ENCODE data around the gene CBR3.
A peak's percentile ranks its signal among the peaks of the same experiment; 100 is the strongest.
"Not testable (repeated sequence)": the region's sequence is repeated elsewhere in the genome, so short reads cannot be mapped to it uniquely, and the experiment has no call there.

CBR3 gene

DNA sequence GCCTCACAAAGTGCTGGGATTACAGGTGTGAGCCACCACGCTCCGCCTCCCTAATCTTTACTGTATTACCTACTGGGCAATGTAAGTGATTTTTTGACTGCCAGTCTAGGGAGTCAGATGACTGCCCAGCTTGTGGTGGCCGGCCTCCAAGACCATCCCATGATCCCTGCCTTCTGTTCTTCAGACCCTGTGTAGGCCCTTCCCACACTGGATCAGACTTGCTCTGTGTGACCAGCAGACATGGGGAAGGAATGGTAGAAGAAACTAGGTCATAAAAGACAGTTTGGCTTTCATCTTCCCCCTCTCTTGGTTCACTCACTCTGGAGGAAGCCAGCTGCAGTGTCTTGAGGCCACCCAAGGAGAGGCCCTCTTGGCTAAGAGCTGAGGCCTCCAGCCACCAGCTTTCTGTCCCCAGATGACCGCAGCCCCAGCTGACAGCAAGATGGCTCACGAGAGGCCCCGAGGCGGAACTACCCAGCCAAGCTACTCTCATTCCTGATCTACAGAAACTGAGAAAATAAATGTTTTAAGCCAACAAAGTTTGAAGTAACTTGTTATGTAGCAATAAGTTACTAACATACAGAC is 14.5 kb upstream of the CBR3 start:
- no peak for DNase-seq

DNA sequence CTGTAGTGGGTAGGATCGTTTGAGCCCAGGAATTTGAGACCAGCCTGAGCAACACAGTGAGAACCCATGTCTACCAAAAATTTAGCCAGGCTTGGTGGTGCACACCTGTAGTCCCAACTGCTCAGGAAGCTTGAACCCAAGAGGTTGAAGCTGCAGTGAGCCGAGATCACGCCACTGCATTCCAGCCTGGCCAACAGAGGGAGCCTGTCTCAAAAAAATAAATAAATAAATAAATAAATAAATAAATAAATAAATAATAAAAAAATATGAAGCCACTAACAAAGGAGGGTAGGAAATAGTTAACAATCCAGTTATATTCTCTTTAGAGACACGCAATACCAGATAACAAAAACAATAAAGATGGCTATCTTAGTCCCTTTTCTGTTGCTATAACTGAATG is 11.9 kb upstream of the CBR3 start:
- no peak for DNase-seq

- no peak for DNase-seq
These were observed 10.5 kb upstream of the CBR3 start for GRCh38 chr21:36124395-36124794.

DNA sequence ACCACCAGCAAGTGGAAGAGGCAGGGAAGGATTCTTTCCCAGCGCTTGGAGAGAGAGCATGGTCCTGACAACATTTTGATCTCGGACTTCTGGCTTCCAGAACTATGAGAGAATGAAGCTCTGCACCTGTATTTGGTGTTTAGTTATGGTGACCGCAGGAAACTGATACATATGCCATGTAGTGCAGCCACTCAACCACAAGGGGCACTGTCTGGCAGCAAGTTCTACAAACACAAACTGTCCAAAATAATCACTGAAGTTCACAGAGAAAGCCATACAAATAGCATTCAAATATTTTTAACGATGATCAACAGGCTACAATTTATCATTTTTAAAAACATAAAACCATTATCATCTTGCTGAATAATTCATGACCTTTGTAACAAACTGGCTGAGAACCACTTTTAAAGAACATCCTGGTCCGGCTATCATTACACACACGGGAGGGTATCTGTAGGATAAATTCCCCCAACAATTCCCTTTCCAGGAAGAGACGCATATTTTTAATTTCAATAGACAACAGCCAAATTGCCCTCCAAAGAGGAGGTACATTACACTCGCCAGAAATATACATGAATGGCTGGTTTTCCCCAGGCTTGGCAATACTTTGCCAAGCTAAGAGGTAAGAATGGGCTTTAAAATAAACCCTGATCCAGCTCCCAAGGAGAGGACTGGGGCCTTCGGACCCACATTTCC is 9.2 kb upstream of the CBR3 start:
- peak; percentile 16 to 56 (median 31) for DNase-seq

DNA sequence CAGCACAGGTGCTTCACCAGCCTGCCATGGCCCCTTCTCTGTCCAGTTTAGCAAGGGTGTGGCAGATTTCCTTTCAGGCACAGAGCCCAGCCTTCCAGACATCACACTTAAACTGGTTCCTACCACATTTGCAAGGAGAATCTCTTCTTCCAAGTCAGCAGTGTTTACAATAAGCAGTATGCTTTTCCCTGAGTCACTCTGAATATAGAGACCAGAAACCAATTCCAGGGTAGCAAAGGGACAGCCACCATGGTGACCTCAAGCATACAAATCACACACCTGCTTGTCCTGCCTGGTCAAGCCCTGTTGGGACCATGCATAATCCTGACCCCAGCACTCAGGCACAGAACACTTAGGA is 8.7 kb upstream of the CBR3 start:
- DNase-seq = no peak

DNA sequence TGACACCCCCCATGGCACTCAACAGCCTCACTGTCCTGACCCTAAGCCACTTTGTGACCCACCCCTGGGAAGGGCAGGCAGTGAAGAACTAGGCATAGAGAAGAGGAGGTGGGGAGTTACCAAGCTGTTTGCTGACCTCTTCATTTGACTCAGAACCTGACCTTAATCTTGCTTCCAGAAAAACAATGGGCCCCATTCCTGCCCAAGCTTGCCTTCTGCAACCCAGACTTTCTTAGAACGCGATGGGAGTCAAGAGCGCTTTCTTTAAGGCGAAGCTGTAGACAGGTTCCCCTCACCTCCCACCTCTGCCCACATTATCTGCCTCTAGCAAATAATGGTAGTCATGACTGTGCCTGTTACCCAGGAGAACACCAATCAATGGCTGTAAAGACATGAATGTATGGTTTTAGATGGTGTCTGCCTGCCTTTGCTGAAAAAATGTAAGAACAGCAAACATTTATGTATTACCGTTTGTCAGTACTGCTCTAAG is 8.2 kb upstream of the CBR3 start:
- no peak for DNase-seq

- no peak for DNase-seq
These were observed 7.5 kb upstream of the CBR3 start for GRCh38 chr21:36127250-36127904.

DNA sequence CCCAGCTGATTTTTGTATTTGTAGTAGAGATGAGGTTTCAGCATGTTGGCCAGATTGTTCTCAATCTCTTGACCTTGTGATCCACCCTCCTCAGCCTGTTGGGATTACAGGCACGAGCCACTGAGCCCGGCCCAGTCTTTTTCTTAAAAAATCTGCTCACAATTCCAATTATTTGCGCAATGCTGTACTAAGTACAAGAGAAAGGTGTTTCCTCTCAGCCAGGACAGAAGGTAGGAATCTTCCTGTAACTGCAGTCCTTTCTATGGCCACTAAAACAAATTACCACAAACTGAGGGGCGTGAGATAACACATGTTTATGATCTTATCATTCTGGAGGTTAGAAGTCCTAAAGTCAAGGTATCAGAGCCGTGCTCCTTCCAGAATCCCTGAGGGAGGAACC is 6.9 kb upstream of the CBR3 start:
- DNase-seq = no peak

- DNase-seq = no peak
These were observed 5.7 kb upstream of the CBR3 start for GRCh38 chr21:36129219-36129618.

DNA sequence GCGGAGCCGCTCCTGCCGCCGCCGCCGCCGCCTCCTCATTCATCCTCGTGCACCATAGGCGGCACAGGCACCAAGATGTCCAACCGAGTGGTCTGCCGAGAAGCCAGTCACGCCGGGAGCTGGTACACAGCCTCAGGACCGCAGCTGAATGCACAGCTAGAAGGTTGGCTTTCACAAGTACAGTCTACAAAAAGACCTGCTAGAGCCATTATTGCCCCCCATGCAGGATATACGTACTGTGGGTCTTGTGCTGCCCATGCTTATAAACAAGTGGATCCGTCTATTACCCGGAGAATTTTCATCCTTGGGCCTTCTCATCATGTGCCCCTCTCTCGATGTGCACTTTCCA is 4.5 kb upstream of the CBR3 start:
- DNase-seq = not testable (repeated sequence)

DNA sequence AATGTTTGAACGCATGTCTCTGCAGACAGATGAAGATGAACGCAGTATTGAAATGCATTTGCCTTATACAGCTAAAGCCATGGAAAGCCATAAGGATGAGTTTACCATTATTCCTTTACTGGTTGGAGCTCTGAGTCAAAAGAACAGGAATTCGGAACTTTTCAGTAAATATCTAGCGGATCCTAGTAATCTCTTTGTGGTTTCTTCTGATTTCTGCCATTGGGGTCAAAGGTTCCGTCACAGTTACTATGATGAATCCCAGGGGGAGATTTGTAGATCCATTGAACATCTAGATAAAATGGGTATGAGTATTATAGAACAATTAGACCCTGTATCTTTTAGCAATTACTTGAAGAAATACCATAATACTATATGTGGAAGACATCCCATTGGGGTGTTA is 4.0 kb upstream of the CBR3 start:
- DNase-seq = not testable (repeated sequence)

GRCh38 chr21:36132696-36133095 is 2.2 kb upstream of the CBR3 start:
- DNase-seq = no peak

DNA sequence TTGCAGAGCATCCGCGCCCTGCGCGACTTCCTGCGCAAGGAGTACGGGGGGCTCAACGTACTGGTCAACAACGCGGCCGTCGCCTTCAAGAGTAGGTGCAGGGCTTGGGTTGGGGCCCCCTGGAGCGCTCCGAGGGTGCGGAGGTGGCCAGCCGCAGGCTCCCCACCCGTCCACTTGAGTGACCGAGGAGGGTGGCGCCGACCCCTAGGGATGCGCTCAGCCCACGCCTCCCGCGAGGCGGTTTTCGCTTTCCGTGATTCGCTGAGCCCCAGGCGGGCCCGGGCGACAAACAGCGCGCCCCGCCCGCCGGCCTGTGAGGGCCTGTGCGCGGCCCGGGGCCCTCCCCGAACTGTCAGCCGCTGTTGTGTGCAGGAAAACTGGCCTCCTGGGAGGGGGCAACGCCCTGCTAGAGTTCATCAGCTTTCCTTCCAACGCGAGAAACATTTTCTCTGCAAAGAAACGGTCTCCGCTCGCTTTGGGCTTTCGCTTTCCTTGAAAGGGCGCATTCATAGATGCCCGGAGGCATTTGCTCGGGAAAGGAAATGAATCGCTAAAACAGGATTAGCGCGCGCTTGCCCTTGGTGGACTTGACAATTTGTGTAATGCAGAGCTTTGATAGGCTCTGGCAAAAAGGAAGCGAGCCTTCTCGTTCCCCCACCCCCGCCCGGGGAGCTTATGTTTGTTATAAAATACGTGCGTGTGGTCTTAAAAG is 668 bp downstream of the CBR3 start:
- peak in 4 of 5 donors; percentile 17 to 81 (median 32) for DNase-seq

DNA sequence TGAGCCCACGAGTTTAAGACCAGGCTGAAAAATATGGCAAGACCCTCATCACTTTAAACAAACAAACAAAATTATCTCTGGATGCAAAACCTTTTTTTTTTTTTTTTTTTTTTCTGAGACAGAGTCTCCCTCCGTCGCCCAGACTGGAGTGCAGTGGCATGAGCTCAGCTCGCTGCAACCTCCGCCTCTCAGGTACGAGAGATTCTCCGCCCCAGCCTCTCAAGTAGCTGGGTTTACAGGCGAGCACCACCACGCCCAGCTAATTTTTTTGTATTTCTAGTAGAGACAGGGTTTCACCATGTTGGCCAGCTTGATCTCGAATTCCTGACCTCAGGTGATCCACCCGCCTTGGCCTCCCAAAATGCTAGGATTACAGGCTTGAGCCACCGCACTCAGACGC is 4.9 kb downstream of the CBR3 start:
- not testable (repeated sequence) for DNase-seq

GRCh38 chr21:36141513-36141925 is 6.6 kb downstream of the CBR3 start:
- peak; percentile 79 to 93 (median 86) for DNase-seq

DNA sequence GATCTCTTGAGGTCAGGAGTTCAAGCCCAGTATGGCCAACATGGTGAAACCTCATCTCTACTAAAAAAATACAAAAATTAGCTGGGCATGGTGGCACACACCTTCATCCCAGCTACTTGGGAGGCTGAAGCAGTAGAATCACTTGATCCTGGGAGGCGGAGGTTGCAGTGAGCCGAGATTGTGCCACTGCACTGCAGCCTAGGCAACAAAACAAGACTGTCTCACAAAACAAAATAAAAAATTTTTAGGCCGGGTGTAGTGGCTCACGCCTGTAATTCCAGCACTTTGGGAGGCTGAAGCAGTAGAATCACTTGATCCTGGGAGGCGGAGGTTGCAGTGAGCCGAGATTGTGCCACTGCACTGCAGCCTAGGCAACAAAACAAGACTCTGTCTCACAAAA is 9.4 kb downstream of the CBR3 start:
- DNase-seq = not testable (repeated sequence)

DNA sequence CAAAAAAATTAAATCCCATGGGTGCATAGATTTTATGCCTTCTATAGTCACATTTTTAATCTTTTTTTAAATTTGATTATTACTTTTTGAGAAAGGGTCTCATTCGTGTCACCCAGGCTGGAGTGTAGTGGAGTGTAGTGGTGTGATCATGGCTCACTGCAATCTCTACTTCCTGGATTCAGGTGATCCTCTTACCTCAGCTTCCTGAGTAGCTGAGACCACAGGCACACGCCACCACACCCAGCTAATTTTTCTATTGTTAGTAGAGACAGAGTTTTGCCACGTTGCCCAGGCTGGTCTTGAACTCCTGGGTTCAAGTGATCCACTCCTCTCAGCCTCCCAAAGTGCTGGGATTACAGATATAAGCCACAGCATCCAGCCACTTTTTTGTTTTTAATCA is 10.4 kb downstream of the CBR3 start:
- DNase-seq = peak in 1 of 5 donors; percentile 66

- no peak for DNase-seq
These were observed 13.0 kb downstream of the CBR3 start for GRCh38 chr21:36147911-36148310.

DNA sequence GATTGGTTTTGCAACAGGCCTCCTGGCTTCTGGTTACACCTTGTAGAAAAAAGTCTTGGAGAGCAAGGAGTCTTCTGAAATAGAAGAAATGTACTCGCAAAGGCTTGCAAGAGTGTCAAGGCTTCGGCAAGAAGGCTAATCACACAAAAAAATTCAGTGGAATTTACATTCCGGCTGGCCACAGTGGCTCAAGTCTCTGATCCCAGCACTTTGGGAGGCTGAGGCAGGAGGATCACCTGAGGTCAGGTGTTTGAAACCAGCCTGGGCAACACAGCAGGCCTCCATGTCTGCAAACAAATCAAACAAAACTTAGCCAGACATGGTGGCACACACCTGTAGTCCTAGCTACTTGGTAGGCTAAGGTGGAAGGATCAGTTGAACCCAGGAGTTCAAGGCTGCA is 14.0 kb downstream of the CBR3 start:
- no peak for DNase-seq

DNA sequence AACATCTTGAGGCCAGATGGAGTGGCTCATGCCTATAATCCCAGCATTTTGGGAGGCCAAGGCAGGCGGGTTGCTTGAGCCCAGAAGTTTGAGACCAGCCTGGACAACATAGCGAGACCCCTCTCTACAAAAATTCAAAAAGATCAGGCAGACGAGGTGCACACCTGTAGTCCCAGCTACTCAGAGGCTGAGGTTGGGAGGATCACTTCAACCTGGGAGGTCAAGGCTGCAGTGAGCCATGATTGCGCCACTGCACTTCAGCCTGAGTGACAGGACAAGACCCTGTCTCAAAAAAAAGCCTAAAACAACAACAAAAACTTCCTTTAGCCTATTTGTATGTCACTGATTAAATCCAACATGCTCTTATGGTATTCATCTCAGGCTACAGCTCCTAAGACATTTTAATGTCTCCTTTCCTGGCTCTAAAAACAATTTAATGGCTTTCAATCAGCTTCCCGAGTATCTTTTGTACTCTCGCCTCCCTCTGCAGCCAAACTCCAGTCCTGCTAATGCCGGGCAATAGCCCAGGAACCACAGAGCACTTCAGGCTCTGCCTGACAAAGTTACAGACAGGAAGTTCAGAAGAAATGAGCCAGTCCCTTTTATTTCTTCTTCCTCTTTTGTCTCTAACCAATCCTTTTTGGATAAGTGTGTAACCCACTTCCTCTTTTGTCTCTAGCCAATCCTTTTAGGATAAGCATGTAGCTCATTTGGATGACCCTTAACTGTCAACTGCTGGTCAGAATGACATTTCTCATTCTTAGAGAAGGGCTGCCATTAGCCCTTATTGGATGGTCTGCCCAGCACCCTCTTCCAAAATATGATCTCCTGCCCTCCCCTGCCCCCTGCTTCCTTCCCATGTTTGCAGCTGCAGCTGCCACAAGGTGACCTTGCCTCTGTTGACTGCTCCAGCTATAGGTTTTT is 15.2 kb downstream of the CBR3 start:
- no peak for DNase-seq

DNA sequence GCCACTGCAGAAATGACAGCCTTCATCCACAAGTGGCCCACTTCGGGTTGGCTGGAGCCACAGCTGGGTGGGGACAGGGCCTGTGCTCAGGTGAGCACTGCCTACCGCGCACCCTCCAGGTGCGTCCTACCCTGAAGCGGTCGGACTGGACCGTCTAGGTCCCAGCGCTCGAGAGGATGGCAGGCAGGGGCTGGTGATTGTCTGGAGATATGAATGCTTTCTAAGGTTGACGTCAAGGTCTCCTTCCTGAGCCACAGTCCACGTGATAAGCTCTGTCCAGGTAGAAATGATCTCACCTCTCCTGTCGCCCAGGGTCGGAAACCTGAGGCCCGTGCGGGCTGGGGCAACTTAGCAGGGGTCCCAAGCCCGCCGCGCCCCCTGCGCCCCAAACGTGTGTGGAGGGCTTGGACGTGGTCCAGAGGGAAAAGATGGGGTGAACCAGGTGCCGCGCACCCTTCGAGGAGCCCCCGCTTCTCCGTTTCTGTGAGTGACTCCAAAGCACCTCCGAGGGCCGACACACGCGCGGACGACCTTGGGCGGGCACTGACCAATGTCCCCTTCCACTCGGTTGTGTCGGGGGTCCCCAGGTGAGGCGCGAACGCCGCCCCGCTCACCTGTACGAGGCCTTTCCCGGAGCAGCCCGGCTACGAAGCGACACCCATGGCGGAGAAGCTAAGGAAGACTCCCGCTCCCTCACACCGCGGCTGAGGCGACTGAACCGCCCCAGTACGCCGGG is 20.9 kb downstream of the CBR3 start:
- peak in 1 of 5 donors; percentile 23 for DNase-seq

DNA sequence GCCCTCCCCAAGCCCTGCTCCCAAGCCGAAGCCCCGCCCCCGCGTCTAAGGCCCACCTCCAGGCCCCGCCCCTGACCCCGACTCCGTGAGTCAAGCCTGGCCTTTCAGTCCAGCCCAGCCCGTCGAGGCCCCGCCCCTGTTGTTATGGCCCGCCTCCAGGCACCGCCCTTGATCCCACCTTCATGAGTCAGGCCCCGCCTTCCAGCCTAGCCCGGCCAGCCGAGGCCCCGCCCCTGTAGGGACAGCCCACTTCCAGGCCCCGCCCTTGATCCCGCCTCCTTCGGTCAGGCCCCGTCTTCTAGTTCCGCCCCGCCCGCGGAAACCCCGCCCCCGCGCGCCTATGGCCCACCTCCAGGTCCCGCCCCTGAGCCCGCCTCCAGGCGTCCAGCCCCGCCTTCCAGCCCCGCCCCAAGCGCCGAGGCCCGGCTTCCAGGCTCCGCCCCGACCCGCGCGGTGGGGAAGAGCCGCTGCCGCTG is 21.5 kb downstream of the CBR3 start:
- peak; percentile 99 to 100 (median 100) for DNase-seq
